Adipose tissue (tissue), 3 donors: ENCODE results near the gene MPDZ. TPM values are rescaled to one million over a fixed set of nuclear protein-coding genes. Genes with fewer than 3 reads are reported as not detected.

ENCODE experiments used
- H3K27ac ChIP-seq: one replicate; pipeline ENCODE4 v1.5.1; 2013; ENCODE audit warnings: low read depth, low read length
- WGBS, 3 donors: extraction: QIAGEN DNeasy Blood & Tissue Kit; methylation state at CpG; one replicate each; pipeline ENCODE4 v1.1.7; 2013; 5-methylcytosine and 5-hydroxymethylcytosine counted together
- polyA plus RNA-seq, 3 donors: library from polyadenylated mRNA; stranded (reverse); fragments of 200-250 nt; gene quantifications; one replicate each; pipeline ENCODE4 v1.2.3, GENCODE V29; 2013
- donor health status: healthy with polysubstance abuse.
- donor health status: Bipolar disorder and iron deficiency.
- donor health status: healthy.

Gene MPDZ
- polyA plus RNA-seq, 3 donors: 4.0 to 37.3 (median 24.7) TPM

DNA sequence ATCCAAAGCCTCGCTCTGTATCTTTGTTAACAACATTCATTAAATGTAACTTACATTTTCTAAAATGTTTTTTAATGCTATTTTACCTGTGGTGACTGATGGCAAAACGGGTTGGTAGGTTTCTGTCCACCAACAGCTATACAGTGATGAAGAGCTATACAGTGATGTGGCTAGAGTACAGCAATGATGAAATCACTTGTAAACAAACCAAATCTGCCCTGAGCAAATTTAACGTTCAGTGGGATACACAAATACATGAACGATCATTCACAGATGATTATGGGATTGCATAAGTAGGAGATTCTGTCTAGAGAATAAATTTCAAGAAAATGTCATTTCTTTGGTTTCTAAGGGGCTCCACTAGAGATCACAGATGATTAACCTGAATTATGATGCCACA, 132.7 kb downstream of the MPDZ start:
- H3K27ac ChIP-seq: no peak overlapping the region
- 79 to 85% (median 80%) methylated on average over 4 of the region's 4 CpGs for WGBS, 3 donors

DNA sequence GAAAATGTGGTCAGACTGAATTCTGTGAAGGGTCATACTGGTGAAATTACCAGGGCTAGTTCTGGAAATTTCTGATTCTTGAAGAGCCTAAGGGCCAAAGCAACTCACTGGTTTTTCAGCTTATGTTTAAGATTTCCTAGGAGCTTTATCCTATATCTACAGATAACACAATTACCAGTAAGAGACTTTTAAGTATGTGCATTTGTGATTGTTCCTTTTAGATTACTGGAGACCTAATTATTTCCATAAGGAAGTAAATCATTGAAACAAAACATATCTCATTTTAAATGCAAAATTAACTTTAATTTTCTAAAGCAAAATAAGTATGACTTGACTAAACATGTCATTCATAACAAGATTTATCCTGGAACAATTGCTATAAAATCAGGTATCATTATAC, 134.2 kb downstream of the MPDZ start:
- H3K27ac ChIP-seq: no peak overlapping the region

DNA sequence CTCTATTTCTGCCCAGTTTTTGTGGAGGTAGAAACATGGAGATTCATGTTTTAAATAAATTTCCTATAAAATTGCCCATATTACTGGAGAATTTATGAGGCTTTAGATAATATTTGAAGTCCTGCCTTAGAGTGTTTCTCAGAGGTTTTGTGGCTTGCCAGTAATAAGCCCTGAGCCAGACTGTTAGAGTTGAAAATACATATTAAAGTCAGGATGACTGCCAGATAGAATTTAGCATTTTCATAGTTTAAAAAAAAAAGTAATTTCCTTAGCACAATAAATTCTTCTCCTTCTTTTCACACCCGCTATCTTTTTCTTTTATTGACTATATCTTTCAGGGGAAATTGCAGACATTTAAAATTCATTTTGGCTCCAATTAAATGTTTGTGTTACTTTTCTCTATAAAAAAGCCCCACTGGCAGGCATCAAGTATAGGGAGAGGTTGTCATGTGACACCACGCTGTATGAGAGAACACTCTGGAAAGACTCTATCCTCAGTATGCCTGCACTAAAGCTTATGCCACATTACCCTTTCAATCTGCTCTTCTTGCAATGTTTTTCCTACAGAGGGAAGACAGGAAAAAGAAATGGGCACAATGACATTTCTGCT, 135.2 kb downstream of the MPDZ start:
- no peak overlapping the region for H3K27ac ChIP-seq
- WGBS, 3 donors: 65 to 83% (median 69%) methylated on average over 2 of the region's 2 CpGs

DNA sequence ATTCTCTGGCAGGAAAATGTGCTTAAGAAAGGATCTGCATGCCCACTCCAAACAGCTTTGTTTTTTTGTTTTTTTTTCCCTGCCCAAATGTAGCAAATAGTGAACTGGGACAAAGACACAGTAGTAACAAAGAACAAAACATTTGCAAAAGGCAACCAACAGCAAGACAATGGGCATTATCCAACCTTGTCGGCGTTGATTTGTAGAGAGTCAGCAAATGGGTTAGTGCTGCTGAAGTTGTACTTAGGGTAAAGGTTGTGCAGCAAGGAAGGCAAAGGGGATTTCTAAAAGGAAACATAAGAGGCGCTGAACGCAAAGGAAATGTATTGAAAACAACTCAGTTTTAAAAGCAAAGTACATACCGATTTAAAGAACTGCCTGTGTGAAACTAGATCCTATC, 136.2 kb downstream of the MPDZ start:
- H3K27ac ChIP-seq: no peak overlapping the region
- 76 to 80% (median 78%) methylated on average over 5 of the region's 5 CpGs for WGBS, 3 donors

GRCh38 chr9:13142776-13143175, 136.7 kb downstream of the MPDZ start:
- 91 to 94% (median 92%) methylated on average over 3 of the region's 3 CpGs for WGBS, 3 donors
- no peak overlapping the region for H3K27ac ChIP-seq

DNA sequence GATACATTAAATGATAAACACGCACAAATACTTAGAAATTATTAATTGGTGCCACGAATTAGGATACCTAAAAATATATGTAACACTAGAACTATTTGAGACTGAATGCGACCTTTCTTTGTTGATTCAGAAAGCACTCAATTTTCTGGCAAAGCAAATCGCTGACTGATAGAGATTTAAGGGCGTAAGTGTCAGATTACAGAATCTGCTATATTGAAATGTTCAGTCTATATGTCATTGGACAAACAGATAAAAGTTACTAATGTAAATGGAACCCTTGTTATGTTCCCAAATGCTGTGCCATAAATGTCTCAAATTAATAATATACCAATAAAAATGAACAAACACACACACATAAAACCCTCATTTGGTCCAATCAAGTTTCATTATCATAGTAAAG, 137.9 kb downstream of the MPDZ start:
- WGBS, 3 donors: 69 to 93% (median 71%) methylated on average over 5 of the region's 5 CpGs
- H3K27ac ChIP-seq: no peak overlapping the region

GRCh38 chr9:13140843-13141592, 138.5 kb downstream of the MPDZ start:
- H3K27ac ChIP-seq: no peak overlapping the region
- 79 to 91% (median 85%) methylated on average over 5 of the region's 5 CpGs for WGBS, 3 donors

DNA sequence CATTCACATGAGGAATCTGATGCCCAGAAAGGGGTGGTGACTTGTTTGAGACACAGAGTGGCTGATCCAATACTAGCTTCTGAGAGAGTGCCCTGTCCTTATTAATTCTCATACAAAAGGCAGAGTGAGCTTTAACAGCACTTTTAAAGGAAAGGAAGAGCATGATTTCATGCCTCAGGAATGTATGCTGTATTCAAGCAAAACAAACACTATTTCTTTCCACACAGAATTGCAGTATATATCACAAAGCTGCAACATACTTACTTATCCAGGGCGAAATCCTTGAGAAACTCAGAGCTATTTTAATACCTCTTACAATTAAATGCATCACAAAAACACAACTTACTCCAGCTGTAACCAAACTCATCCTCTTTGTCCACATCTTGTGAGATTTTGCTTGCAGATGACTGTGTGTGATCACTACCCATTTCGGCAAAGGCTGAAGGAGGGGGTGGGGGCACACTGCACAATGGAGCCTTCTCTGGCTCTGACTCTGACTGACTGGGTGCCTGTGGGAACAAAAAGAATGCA, 139.8 kb downstream of the MPDZ start:
- H3K27ac ChIP-seq: no peak overlapping the region
- WGBS, 3 donors: 42 to 71% (median 49%) methylated on average over 2 of the region's 2 CpGs

GRCh38 chr9:13137426-13137825, 142.1 kb downstream of the MPDZ start:
- WGBS, 3 donors: 58 to 64% (median 64%) methylated on average over 1 of the region's 1 CpG
- no peak overlapping the region for H3K27ac ChIP-seq

GRCh38 chr9:13131991-13132390, 147.5 kb downstream of the MPDZ start:
- WGBS, 3 donors: 90 to 96% (median 96%) methylated on average over 3 of the region's 3 CpGs
- no peak overlapping the region for H3K27ac ChIP-seq

GRCh38 chr9:13131416-13131815, 148.1 kb downstream of the MPDZ start:
- no peak overlapping the region for H3K27ac ChIP-seq
- 89 to 90% (median 90%) methylated on average over 6 of the region's 6 CpGs for WGBS, 3 donors

DNA sequence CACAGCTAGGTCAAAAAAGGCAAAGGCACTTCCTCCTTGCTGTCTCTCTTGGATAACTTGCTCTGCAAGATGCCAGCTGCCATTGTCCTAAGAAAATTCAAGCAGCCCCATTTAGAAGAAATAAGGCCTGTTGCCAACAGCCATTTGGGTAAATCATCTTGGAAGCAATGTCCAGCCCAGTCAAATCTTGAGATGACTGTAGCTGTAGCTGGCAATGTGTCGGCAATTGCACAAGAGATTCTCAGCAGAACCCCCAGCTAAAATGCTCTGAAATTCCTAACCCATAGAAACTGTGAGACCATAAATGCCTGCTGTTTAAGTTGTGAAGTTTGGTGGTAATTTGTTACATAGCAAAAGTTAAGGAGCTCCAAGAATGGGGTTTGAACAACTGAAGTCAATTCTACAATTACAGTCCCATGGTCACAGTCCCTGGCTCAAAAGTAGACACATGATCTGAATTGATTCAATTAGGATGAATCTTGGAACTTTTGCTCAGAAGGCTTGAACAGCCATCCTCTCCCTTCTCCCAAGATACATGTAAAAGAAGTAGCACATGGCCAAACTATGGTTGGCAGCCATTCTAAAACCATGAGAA, 151.1 kb downstream of the MPDZ start:
- H3K27ac ChIP-seq: no peak overlapping the region
- 83 to 95% (median 95%) methylated on average over 1 of the region's 1 CpG for WGBS, 3 donors

GRCh38 chr9:13127131-13127530, 152.4 kb downstream of the MPDZ start:
- WGBS, 3 donors: 79 to 87% (median 86%) methylated on average over 3 of the region's 3 CpGs
- no peak overlapping the region for H3K27ac ChIP-seq

- H3K27ac ChIP-seq: no peak overlapping the region
Observed at GRCh38 chr9:13125261-13125660, 154.2 kb downstream of the MPDZ start.

GRCh38 chr9:13122756-13123369, 156.6 kb downstream of the MPDZ start:
- no peak overlapping the region for H3K27ac ChIP-seq
- 92 to 95% (median 94%) methylated on average over 9 of the region's 9 CpGs for WGBS, 3 donors

- WGBS, 3 donors: 90 to 95% (median 91%) methylated on average over 2 of the region's 2 CpGs
- no peak overlapping the region for H3K27ac ChIP-seq
Observed at GRCh38 chr9:13118313-13118712, 161.2 kb downstream of the MPDZ start.

- WGBS, 3 donors: 90 to 95% (median 93%) methylated on average over 2 of the region's 2 CpGs
- no peak overlapping the region for H3K27ac ChIP-seq
Observed at GRCh38 chr9:13116292-13116691, 163.2 kb downstream of the MPDZ start.

DNA sequence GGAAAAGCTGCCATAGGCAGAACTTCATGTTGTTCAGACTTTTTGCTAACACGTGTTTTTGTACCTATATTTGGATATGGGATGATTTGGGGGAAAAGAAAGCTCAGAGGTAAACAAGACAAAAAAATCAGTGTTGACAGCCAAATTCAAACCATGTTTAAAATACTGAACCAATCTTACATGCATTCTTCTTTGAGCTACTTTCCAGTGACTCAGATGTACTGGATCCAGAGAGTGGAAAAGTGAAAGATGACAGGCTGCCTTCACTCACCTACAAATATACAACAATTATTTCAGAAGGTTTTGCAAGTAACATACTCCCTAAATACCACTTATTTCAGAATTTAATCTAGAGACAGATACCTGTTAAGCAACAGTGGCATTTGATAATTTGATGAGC, 165.7 kb downstream of the MPDZ start:
- no peak overlapping the region for H3K27ac ChIP-seq
- 57 to 83% (median 70%) methylated on average over 1 of the region's 1 CpG for WGBS, 3 donors

DNA sequence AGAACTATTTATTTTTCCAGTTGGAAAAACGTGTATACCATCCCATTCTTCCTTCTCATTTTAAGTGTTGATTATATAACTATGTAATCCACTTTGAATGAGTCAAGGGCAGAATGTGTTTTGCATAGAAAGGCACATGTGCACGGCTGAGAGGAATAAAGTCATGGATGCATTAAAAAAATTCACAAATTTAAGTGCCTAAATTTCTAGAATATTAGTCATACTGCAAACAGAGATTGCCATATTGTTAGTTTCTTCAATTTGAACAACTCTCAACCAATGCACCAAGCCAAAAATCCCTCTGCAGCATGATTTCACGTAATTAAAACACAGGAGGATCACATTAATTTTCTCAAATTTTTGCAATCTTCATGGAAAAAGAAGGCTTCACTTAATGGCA, 166.3 kb downstream of the MPDZ start:
- H3K27ac ChIP-seq: no peak overlapping the region

More for the DNA sequence above, 166.3 kb downstream of the MPDZ start:
- WGBS, 3 donors: 60 to 70% (median 60%) methylated on average over 3 of the region's 3 CpGs
